ENCODE data around the gene ANKS3. TPM values are rescaled to one million over a fixed set of nuclear protein-coding genes. Genes with fewer than 3 reads are reported as not detected.

ANKS3 gene
- total and polyA plus RNA-seq, 2 of the 8 experiments (the other 6 are each of a cell fraction or from before 2014, with no cell fraction given): 15.5 to 23.9 TPM

GRCh38 chr16:4694642-4695451 lies 39.2 kb downstream of the ANKS3 start (continued):
- TF ChIP-seq SIX5 (IDR thresholded peaks at IDR 0.05; ENCODE audit: low read depth, low read length) (no peak), POLR2A (IDR thresholded peaks at IDR 0.05; ENCODE audit: control extremely low read depth in 1 of 2, low read depth in 2 of 2, low read length in 2 of 2) (peak in 1 of 2 experiments; percentile 8; a peak in 1 of 3 replicates)

Measured in H1 (cell line).